ENCODE data around the gene POMZP3.
"Not testable (repeated sequence)": the region's sequence is repeated elsewhere in the genome, so short reads cannot be mapped to it uniquely, and the experiment has no call there.

- not testable (repeated sequence) for TF ChIP-seq CTCF (IDR thresholded peaks at IDR 0.05); POLR2A (IDR thresholded peaks at IDR 0.05); EP300 (IDR thresholded peaks at IDR 0.05; ENCODE audit: low read depth); POLR2AphosphoS5 (IDR thresholded peaks at IDR 0.05)
Observed at GRCh38 chr7:76673346-76673745, 46.3 kb upstream of the POMZP3 start.

Data from transverse colon (tissue), 4 donors.